Neural cell (in vitro differentiated cells): ENCODE measurements around the gene SLC25A4.

ENCODE experiments used
- CTCF ChIP-seq: fragments of 450-650 bp; IDR thresholded peaks from 2 replicates; pipeline ENCODE4 v1.5.1; 2014; ENCODE audit warnings: antibody characterized with exemption, mild to moderate bottlenecking, moderate library complexity; ENCODE audit not compliant: poor library complexity, severe bottlenecking
- EP300 ChIP-seq: fragments of 450-650 bp; conservative IDR thresholded peaks from 2 replicates; pipeline ENCODE4 v1.6.1; 2014; ENCODE audit warnings: antibody characterized with exemption, mild to moderate bottlenecking, moderate library complexity; ENCODE audit not compliant: poor library complexity, severe bottlenecking
- EZH2 ChIP-seq: fragments of 200-600, 300-800 bp; shearing (Covaris generic), sonication (generic); IDR thresholded peaks from 2 replicates; pipeline ENCODE4 v1.6.1; 2014; ENCODE audit warnings: antibody characterized with exemption, low read length, borderline replicate concordance, mild to moderate bottlenecking; ENCODE audit not compliant: insufficient read depth, poor library complexity, severe bottlenecking
- MXI1 ChIP-seq: fragments of 450-650 bp; conservative IDR thresholded peaks from 2 replicates; pipeline ENCODE4 v1.6.1; 2014; ENCODE audit warnings: antibody characterized with exemption, mild to moderate bottlenecking; ENCODE audit not compliant: poor library complexity, severe bottlenecking
- POLR2AphosphoS5 ChIP-seq: IDR thresholded peaks from 2 replicates; pipeline ENCODE4 v1.6.1; 2012
- RAD21 ChIP-seq: fragments of 450-650 bp; conservative IDR thresholded peaks from 2 replicates; pipeline ENCODE4 v1.6.1; 2014; ENCODE audit warnings: antibody characterized with exemption, mild to moderate bottlenecking, moderate library complexity
- REST ChIP-seq: IDR thresholded peaks from 2 replicates; pipeline ENCODE4 v1.6.1; 2012; ENCODE audit warnings: borderline replicate concordance
- SMC3 ChIP-seq: fragments of 450-650 bp; conservative IDR thresholded peaks from 2 replicates; pipeline ENCODE4 v1.6.1; 2014; ENCODE audit warnings: antibody characterized with exemption, mild to moderate bottlenecking, moderate library complexity; ENCODE audit not compliant: poor library complexity
- TAF1 ChIP-seq: IDR thresholded peaks from 2 replicates; pipeline ENCODE4 v1.6.1; 2012; ENCODE audit warnings: low read depth

GRCh38 chr4:185120631-185120946 is 22.5 kb upstream of the SLC25A4 start:
- TF ChIP-seq EZH2: no peak
- TF ChIP-seq TAF1: no peak
- no peak for TF ChIP-seq CTCF
- no peak for TF ChIP-seq REST
- no peak for TF ChIP-seq SMC3
- no peak for TF ChIP-seq POLR2AphosphoS5
- TF ChIP-seq RAD21: no peak
- no peak for TF ChIP-seq MXI1
- no peak for TF ChIP-seq EP300
